Measurements from ENCODE around the gene SORL1-AS1.

The SORL1-AS1 gene

GRCh38 chr11:121437018-121437685, 15.6 kb downstream of the SORL1-AS1 start:
- H3K4me3 ChIP-seq, result no peak overlapping the region
- no peaks in the 10 kb centered on the region for H3K36me3 ChIP-seq (replicated peaks in 1 of 2; ENCODE audit: insufficient read depth in 1 of 2, low read depth in 2 of 2)
- H3K27me3 ChIP-seq, result no peaks in the 10 kb centered on the region
- no peaks in the 10 kb centered on the region for H3K4me1 ChIP-seq
- no peak overlapping the region for H3K27ac ChIP-seq
- TF ChIP-seq, protein P1, sequence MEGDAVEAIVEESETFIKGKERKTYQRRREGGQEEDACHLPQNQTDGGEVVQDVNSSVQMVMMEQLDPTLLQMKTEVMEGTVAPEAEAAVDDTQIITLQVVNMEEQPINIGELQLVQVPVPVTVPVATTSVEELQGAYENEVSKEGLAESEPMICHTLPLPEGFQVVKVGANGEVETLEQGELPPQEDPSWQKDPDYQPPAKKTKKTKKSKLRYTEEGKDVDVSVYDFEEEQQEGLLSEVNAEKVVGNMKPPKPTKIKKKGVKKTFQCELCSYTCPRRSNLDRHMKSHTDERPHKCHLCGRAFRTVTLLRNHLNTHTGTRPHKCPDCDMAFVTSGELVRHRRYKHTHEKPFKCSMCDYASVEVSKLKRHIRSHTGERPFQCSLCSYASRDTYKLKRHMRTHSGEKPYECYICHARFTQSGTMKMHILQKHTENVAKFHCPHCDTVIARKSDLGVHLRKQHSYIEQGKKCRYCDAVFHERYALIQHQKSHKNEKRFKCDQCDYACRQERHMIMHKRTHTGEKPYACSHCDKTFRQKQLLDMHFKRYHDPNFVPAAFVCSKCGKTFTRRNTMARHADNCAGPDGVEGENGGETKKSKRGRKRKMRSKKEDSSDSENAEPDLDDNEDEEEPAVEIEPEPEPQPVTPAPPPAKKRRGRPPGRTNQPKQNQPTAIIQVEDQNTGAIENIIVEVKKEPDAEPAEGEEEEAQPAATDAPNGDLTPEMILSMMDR (IDR thresholded peaks at IDR 0.05), result no peak
- no peak for TF ChIP-seq POLR2A (IDR thresholded peaks at IDR 0.05)
- DNase-seq (peak in 2 of 4 donors; percentile 22 to 56), ATAC-seq (no peak)
- no peaks in the 10 kb centered on the region for H3K9me3 ChIP-seq
- intact Hi-C loops (cut with DNase I), result no loop called here

- Histone ChIP-seq H3K36me3 (replicated peaks in 1 of 2; ENCODE audit: insufficient read depth in 1 of 2, low read depth in 2 of 2) (no peaks in the 10 kb centered on the region), H3K27ac (no peak overlapping the region), H3K4me1 (no peaks in the 10 kb centered on the region), H3K4me3 (no peak overlapping the region), H3K9me3 (no peaks in the 10 kb centered on the region), H3K27me3 (no peaks in the 10 kb centered on the region)
- WGBS, 2 donors, result 50 to 58% methylated on average over 3 of the region's 3 CpGs
- no peak for TF ChIP-seq POLR2A (IDR thresholded peaks at IDR 0.05)
- TF ChIP-seq, protein P1 (IDR thresholded peaks at IDR 0.05), result no peak
- ATAC-seq (no peak), DNase-seq (peak in 1 of 4 donors; percentile 33)
- intact Hi-C loops (cut with DNase I), result no loop called here
Measured at GRCh38 chr11:121435551-121436511, 16.9 kb downstream of the SORL1-AS1 start.

GRCh38 chr11:121435132-121435531, 17.6 kb downstream of the SORL1-AS1 start:
- intact Hi-C loops (cut with DNase I), result no loop called here
- H3K27ac ChIP-seq, result no peak overlapping the region
- H3K36me3 ChIP-seq (replicated peaks in 1 of 2; ENCODE audit: insufficient read depth in 1 of 2, low read depth in 2 of 2), result no peaks in the 10 kb centered on the region
- H3K27me3 ChIP-seq, result no peaks in the 10 kb centered on the region
- DNase-seq, result no peak
- no peak for TF ChIP-seq POLR2A (IDR thresholded peaks at IDR 0.05)
- TF ChIP-seq, protein P1 (IDR thresholded peaks at IDR 0.05), result no peak
- 50 to 55% methylated on average over 4 of the region's 4 CpGs for WGBS, 2 donors
- no peak overlapping the region for H3K4me3 ChIP-seq
- no peaks in the 10 kb centered on the region for H3K9me3 ChIP-seq
- H3K4me1 ChIP-seq, result no peaks in the 10 kb centered on the region
- ATAC-seq, result no peak

DNA sequence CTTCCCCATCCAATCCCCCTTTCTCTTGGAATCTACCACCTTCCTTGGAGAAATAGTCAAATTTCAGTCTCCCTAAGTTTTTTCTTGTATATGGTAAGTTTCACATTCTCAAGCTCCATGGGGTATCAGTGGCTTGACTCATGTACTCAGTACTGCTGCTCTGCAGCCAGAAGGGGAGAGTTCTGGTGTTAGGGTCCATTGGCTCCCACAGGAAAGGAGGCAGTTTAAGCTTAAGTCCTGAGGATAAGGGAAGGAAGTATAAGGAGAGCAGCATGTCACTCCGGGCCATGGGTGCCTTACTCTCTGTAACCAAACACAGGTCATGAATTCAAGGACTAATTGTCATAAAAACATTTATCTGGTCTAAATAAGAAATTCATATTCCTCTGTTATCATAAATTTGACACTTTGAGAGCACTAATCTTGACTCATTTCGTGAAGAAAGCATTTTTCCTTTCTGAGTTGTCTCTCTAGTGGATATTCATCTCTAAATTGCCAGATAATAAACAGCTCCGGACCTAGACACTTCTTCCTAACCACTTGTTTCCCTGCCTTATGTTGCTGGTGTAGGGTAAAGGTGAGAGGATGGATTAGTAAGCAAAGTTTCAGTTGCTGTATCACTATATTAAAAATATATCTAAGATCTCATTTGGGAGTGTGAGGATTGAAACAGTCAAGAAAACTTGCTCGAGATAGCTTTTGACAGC, 20.8 kb downstream of the SORL1-AS1 start:
- intact Hi-C loops (cut with DNase I), result no loop called here
- ATAC-seq (no peak), DNase-seq (no peak)
- Histone ChIP-seq H3K4me3 (no peak overlapping the region), H3K27me3 (no peaks in the 10 kb centered on the region), H3K9me3 (no peaks in the 10 kb centered on the region), H3K4me1 (no peaks in the 10 kb centered on the region), H3K27ac (no peak overlapping the region), H3K36me3 (replicated peaks in 1 of 2; ENCODE audit: insufficient read depth in 1 of 2, low read depth in 2 of 2) (no peaks in the 10 kb centered on the region)
- 65 to 75% methylated on average over 4 of the region's 4 CpGs for WGBS, 2 donors
- no peak for TF ChIP-seq POLR2A (IDR thresholded peaks at IDR 0.05)
- TF ChIP-seq, protein P1 (IDR thresholded peaks at IDR 0.05), result no peak
